Measurements from ENCODE around the gene MED23. TPM values are rescaled to one million over a fixed set of nuclear protein-coding genes. Genes with fewer than 3 reads are reported as not detected.

Gene MED23
- total and polyA plus RNA-seq, 9 of the 15 experiments (the other 6 are each of a cell fraction or from before 2014, with no cell fraction given): 13.7 to 61.2 (median 27.2) TPM

DNA sequence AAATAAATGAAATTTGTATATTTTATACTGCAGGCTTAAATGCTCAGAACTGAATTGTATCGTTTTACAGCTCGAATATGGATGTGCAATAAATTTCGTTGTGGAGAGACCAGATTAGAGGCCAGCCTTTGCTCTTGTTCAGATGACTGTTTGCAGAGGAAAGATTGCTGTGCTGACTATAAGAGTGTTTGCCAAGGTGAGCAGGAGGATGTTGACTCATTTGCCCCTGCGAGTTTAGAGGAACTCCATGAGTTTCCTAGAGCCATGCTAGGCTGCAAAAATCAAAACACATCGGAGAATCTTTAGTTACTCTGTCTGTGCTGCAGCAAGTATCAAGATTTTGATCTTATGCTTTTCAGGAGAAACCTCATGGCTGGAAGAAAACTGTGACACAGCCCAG is 24.4 kb upstream of the MED23 start:
- BruUV-seq (replicated peaks): no TSS peak
- CTCF ChIA-PET (ENCODE audit: low intra/inter-chr PET ratio): no interaction called here
- no peak for FAIRE-seq

DNA sequence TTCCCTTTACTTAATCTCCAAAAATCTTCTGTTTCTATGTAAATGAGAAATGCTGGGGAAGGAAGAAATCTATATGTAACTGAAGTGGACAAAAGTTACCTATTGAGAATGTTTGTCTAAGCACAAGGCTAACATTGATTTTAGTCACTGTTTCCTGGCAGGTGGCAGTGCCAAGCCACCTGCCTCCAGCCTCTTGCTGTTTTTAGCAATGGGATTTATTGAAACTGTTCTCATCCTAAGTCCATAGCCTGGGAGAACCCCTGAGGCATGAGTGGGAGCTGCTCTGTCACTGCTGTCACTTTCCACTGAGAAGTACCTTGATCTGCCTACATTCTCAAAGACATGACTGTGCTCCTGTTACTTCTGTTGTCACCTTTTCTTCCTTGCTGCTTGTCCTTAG is 23.7 kb upstream of the MED23 start:
- H3K27me3 ChIP-seq (ENCODE audit: control insufficient read depth in 2 of 2, insufficient read depth in 2 of 2, low read length in 2 of 2): no peaks in the 10 kb centered on the region
- intact Hi-C loops (cut with micrococcal nuclease): no loop called here
- no peak for TF ChIP-seq POU5F1 (IDR thresholded peaks at IDR 0.05; ENCODE audit: borderline replicate concordance, low read depth, low read length, partially characterized antibody)
- no peak for TF ChIP-seq NUFIP1 (IDR thresholded peaks at IDR 0.05; ENCODE audit: partially characterized antibody)
- no peak for TF ChIP-seq GATAD2B (IDR thresholded peaks at IDR 0.05; ENCODE audit: borderline replicate concordance)
- TF ChIP-seq SMARCE1 (IDR thresholded peaks at IDR 0.05): no peak
- TF ChIP-seq, protein P1, sequence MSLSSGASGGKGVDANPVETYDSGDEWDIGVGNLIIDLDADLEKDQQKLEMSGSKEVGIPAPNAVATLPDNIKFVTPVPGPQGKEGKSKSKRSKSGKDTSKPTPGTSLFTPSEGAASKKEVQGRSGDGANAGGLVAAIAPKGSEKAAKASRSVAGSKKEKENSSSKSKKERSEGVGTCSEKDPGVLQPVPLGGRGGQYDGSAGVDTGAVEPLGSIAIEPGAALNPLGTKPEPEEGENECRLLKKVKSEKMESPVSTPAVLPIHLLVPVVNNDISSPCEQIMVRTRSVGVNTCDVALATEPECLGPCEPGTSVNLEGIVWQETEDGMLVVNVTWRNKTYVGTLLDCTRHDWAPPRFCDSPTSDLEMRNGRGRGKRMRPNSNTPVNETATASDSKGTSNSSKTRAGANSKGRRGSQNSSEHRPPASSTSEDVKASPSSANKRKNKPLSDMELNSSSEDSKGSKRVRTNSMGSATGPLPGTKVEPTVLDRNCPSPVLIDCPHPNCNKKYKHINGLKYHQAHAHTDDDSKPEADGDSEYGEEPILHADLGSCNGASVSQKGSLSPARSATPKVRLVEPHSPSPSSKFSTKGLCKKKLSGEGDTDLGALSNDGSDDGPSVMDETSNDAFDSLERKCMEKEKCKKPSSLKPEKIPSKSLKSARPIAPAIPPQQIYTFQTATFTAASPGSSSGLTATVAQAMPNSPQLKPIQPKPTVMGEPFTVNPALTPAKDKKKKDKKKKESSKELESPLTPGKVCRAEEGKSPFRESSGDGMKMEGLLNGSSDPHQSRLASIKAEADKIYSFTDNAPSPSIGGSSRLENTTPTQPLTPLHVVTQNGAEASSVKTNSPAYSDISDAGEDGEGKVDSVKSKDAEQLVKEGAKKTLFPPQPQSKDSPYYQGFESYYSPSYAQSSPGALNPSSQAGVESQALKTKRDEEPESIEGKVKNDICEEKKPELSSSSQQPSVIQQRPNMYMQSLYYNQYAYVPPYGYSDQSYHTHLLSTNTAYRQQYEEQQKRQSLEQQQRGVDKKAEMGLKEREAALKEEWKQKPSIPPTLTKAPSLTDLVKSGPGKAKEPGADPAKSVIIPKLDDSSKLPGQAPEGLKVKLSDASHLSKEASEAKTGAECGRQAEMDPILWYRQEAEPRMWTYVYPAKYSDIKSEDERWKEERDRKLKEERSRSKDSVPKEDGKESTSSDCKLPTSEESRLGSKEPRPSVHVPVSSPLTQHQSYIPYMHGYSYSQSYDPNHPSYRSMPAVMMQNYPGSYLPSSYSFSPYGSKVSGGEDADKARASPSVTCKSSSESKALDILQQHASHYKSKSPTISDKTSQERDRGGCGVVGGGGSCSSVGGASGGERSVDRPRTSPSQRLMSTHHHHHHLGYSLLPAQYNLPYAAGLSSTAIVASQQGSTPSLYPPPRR (CRISPR knock-in tag; IDR thresholded peaks at IDR 0.05; ENCODE audit: borderline replicate concordance): no peak

More for the DNA sequence above, 24.4 kb upstream of the MED23 start:
- 56% methylated on average over 5 of the region's 5 CpGs for WGBS (ENCODE audit: insufficient coverage, low coverage, missing lambda C conversion rate)
- in situ Hi-C loops (cut with MboI): no loop called here
- Histone ChIP-seq H3K27ac (ENCODE audit: extremely low read depth, low read depth, low read length) (no peak overlapping the region), H2AFZ (ENCODE audit: low read depth, low read length) (no peak overlapping the region), H3K4me2 (ENCODE audit: insufficient read depth, low read length) (no peak overlapping the region), H3K36me3 (ENCODE audit: control insufficient read depth, insufficient read depth, low read length) (peaks cover 48% of the 10 kb centered on the region), H3K4me3 (no peak overlapping the region), H3K9me3 (replicated peaks; ENCODE audit: control insufficient read depth, insufficient read depth, low read depth, low read length) (no peaks in the 10 kb centered on the region), H3K27me3 (ENCODE audit: control insufficient read depth in 2 of 2, insufficient read depth in 2 of 2, low read length in 2 of 2) (no peaks in the 10 kb centered on the region), H3K9me1 (ENCODE audit: control insufficient read depth, insufficient read depth, low read length) (no peaks in the 10 kb centered on the region), H3K4me1 (replicated peaks in 1 of 2; ENCODE audit: control insufficient read depth in 2 of 2, insufficient read depth in 2 of 2, low read length in 2 of 2) (peaks cover 2 to 14% of the 10 kb centered on the region in 2 experiments; a peak in 3 of 5 replicates), H3K9ac (ENCODE audit: insufficient read depth in 1 of 2, low read depth in 2 of 2, low read length in 2 of 2) (no peak overlapping the region), H4K20me1 (replicated peaks; ENCODE audit: control insufficient read depth, insufficient read depth, low read length) (no peaks in the 10 kb centered on the region), H3K79me2 (ENCODE audit: control insufficient read depth, insufficient read depth, low read length) (peaks cover 17% of the 10 kb centered on the region)
- intact Hi-C loops (cut with micrococcal nuclease): no loop called here
- POLR2A ChIA-PET: interaction anchor here (0.9 to 1.9 kb wide), 3 partner anchors 12 to 30 kb away, joined by 3 to 4 read pairs (median 3); no protein-coding TSS in a partner anchor
- DNase-seq (ENCODE audit: extremely low read depth in 1 of 4, low spot score in 3 of 4) (no peak), ATAC-seq (no peak)
- TF ChIP-seq POLR2A (conservative IDR thresholded peaks at IDR 0.05): no peak

More for the DNA sequence above, 23.7 kb upstream of the MED23 start:
- no peaks in the 10 kb centered on the region for H3K9me1 ChIP-seq (ENCODE audit: control insufficient read depth, insufficient read depth, low read length)
- peaks cover 48% of the 10 kb centered on the region for H3K36me3 ChIP-seq (ENCODE audit: control insufficient read depth, insufficient read depth, low read length)
- POLR2A ChIA-PET: interaction anchor here (0.9 to 1.9 kb wide), 3 partner anchors 12 to 30 kb away, joined by 3 to 4 read pairs (median 3); no protein-coding TSS in a partner anchor
- DNase-seq (ENCODE audit: extremely low read depth in 1 of 4, low spot score in 3 of 4): no peak
- H3K9ac ChIP-seq (ENCODE audit: insufficient read depth in 1 of 2, low read depth in 2 of 2, low read length in 2 of 2): no peak overlapping the region
- no peaks in the 10 kb centered on the region for H3K9me3 ChIP-seq (replicated peaks; ENCODE audit: control insufficient read depth, insufficient read depth, low read depth, low read length)
- no peaks in the 10 kb centered on the region for H4K20me1 ChIP-seq (replicated peaks; ENCODE audit: control insufficient read depth, insufficient read depth, low read length)
- CTCF ChIA-PET (ENCODE audit: low intra/inter-chr PET ratio): no interaction called here
- no peak for FAIRE-seq
- peaks cover 7 to 15% of the 10 kb centered on the region in 2 experiments; a peak in 4 of 5 replicates for H3K4me1 ChIP-seq (replicated peaks in 1 of 2; ENCODE audit: control insufficient read depth in 2 of 2, insufficient read depth in 2 of 2, low read length in 2 of 2)
- no peak for ATAC-seq
- no peak overlapping the region for H3K4me2 ChIP-seq (ENCODE audit: insufficient read depth, low read length)
- no peak overlapping the region for H3K4me3 ChIP-seq
- in situ Hi-C loops (cut with MboI): no loop called here
- no peak overlapping the region for H2AFZ ChIP-seq (ENCODE audit: low read depth, low read length)
- H3K79me2 ChIP-seq (ENCODE audit: control insufficient read depth, insufficient read depth, low read length): peaks cover 24% of the 10 kb centered on the region
- no TSS peak for BruUV-seq (replicated peaks)
- H3K27ac ChIP-seq (ENCODE audit: extremely low read depth, low read depth, low read length): no peak overlapping the region
